Activated CD8-positive, alpha-beta memory T cell treated with anti-CD3 and anti-CD28 coated beads, Interleukin-2, amount 50 U/mL, for 1 hour (primary cell): Measurements from ENCODE around the gene NCOA3.
"Not testable (repeated sequence)": the region's sequence is repeated elsewhere in the genome, so short reads cannot be mapped to it uniquely, and the experiment has no call there.

Experiments used
- DNase-seq: peaks from one replicate; pipeline ENCODE4 v3.0.0-alpha.2; 2020; ENCODE audit errors: extremely low read depth

The NCOA3 gene

DNA sequence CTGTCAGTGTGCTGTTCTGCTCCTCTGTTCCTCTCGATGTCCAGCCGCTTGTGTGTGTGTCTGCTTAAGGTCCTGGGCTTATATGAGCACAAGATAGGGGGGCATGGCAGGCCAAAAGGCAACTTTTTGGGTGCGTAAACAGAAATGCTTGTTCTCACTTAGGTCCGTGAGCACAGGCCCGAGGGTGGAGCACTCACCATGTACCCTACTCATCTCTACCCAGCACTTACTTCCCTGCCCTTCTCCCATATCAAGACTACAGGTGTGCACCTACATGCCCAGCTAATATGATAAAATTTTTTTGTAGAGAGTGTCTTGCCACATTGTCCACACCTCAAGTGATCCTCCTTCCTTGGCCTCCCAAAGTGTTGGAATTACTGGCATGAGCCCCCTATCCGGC, 34.3 kb downstream of the NCOA3 start:
- no peak for DNase-seq

DNA sequence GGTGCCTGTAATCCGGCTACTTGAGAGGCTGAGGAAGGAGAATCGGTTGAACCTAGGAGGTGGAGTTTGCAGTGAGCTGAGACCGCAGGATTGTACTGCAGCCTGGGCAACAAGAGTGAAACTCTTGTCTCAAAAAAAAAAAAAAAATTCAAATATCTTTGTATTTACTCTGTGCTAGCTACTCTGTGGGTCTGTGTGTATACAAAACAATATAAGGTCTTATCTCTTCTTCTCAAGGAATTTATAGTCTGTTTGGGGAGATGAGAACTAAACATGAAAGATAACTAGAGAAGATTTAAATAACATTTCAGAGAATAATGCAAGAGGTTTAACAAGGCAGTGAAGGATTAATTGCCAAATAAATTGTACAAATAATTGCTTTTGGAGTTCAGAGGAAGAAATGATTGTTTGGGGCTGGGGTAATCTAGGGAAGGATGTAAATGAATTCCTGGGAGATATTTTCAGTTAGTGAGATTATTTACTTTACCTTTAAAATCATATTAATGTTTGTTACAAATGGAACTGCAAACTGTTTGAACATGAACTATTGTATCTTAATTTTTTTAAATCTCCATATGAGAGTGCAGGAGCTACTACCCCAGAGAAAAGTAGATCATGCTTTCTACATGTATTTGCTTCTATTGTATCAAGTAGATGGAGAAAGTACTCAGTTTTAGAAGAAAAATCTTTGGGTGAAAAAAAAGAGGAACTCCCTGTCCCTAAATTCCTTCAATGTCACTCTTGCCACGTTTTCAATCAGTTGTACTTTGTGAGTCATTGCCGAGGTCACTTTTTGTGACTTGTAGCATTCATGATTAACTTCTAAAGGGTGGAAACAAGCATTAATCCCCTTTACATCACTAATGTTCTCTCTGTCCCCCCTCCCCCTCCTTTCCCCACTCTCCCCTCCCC, 39.0 kb downstream of the NCOA3 start:
- no peak for DNase-seq

DNA sequence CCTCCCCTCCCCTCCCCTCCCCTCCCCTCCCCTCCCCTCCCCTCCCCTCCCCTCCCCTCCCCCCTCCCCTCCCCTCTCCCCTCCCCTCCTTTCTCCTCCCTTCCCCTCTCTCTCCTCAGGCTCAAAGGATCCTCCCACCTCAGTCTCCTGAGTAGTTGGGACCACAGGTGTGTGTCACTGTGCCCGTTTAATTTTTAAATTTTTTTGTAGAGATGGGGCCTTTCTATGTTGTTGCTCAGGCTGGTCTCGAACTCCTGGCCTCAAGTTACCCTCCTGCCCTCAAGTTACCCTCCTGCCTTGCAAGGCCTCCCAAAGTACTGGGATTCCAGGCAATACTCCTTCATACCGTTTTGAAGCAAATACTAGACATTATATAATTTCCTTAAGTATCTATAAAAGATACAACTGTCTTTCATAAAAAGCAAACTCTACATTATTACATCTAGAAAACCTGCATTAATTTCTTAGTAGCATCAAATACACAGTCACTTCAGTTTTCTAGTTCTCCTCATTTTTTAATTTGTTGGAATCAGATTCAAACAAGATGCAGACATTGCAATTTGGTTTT, 39.8 kb downstream of the NCOA3 start:
- no peak for DNase-seq

DNA sequence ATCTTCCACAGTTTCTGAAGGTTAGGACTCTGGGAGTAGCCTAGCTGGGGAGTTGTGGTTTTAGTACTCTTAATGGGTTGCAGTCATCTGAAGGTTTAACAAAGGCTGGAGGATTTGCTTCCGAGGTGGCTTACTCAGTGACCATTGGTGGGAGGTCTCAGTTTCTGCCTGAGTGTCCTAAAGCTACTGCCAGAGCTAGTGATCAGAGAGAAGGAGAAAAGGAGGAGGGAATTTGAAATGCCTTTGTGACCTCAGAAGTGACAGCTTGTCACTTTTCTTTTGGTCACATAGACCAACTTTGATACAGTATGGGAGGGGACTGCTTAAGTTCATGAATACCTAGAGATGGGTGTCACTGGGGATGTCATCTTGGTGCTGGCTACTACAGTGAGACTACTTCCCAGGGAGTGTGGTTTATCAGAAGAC, 41.3 kb downstream of the NCOA3 start:
- DNase-seq, result no peak

DNA sequence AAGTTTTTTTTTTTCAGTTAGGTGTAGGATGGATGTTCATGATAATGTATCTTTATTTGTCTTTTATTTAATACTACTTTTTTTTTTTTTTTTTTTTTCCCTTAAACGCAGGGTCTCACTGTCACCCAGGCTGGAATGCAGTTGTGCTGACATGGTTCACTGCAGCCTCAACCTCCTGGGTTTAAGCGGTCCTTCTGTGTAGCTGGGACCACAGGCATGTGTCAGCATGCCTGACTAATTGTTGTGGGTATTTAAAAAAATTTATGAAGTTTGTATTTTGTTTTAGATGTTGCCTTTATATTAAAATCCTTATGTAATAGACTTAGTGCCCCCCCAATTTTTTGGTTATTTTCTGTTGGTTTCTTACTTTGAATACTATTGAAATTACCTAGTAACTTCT, 42.6 kb downstream of the NCOA3 start:
- DNase-seq, result no peak

DNA sequence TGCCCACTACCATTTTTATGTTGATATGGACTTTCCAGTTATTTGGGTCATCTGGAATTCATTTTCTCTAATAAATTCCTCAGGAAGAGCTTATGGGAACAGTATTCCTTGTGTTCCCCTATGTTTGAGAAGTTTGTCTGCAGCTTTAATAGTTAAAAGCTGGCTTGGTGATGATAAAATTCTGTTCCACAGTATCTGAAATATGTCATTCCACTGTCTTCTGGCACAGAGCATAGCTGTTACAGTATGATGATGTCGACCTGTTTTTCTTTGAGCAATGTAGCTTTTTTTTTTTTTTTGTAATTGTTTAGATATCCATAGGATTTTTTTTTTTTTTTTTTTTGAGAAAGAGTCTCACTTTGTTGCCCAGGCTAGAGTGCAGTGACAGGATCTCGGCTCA, 43.2 kb downstream of the NCOA3 start:
- DNase-seq, result no peak

DNA sequence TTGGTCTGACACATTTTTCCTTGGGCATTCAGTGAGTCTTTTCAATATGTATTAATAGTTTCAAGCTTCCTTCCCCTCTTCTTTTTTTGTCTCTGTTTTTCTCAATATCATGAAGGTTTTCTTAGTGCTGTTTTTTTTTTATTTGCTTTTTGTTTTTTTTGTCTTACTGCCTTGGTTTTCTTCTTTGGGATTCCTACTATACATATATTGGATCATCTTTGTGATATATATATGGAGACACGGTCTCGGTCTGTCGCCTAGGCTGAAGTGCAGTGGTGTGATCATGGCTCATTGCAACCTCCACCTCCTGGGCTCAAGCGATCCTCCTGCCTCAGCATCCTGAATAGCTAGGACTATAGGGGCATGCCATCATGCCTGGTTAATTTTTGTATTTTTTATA, 43.8 kb downstream of the NCOA3 start:
- no peak for DNase-seq

DNA sequence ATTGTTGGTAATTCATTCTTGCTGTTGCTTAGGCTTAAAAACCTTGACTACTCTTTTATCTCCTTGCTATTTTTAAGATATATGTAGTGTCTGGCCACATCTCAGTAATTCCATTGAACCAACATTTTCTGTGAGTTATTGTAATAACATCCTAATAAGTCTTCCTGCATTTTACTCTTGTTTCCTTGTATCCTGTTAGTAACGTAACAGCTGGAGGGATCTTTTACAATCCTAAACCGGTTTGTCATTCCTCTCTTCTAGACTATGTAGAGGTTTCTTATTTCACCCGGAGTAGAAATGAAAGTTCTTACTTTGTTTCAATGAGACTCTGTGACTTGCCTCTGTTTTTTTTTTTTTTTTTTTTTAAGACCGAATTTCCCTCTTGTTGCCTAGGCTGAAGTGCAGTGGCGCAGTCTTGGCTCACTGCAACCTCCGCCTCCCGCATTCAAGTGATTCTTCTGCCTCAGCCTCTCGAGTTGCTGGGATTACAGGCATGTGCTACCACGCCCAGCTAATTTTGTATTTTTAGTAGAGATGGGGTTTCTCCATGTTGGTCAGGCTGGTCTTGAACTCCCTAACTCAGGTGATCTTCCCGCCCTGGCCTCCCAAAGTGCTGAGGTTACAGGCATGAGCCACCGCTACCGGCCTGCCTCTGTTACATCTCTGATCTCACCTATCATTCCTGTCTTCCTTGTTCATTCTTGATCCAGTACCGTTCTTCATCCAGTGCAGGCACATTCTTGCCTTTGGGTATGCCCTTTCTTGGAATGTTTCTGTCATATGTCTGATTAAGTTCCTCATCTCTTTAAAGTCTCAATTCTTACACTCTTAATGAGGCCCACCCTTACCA, 44.7 kb downstream of the NCOA3 start:
- DNase-seq, result no peak

DNA sequence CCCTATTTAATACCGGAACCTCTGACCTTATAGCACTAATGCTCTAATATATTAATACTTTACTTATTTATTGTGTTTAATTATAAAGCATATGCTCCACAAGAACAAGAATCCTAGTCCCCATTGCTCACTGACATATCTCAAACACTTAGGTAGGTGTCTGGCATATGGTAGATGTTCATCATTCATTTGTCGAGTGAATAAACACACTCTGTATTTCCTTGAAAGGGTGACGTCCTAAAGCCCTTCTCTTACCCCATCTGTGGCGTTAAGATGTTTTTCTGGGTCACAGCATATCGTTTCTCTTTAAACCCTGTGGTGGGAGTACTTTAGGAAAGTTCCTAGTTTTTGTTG, 45.3 kb downstream of the NCOA3 start:
- no peak for DNase-seq

DNA sequence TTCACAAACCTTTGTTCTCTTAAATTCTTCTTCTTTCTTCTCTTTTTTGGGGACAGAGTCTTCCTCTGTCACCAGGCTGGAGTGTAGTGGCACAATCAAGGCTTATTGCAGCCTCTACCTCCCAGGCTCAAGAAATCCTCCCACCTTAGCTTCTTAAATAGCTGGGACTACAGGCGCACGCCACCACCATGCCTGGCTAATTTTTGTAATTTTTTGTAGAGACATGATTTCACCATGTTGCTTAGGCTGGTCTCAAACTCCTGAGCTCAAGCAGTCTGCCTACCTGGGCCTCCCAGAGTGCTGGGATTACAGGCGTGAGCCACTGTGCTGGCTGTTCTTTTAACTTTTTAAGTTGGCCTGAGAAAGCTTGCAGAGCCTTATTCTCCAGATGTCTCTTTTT, 48.0 kb downstream of the NCOA3 start:
- no peak for DNase-seq

DNA sequence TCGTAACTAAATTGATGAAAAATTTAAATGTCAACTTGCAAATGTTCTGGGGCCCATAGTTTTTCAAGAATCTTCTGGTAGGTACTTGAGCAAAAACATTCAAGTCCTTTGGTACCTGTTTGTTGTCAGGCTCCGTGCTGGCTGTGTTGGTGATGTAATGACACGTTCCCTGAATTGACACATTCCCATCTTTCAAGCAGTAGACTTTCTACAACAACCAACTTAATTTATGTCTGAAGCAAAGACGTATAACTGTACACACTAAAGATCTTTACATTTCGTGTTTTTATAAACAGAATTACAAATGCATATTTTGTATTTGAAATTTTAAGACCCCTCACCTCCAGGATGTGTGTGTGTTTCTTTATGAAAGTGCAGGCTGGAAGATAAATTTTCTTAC, 49.5 kb downstream of the NCOA3 start:
- no peak for DNase-seq

DNA sequence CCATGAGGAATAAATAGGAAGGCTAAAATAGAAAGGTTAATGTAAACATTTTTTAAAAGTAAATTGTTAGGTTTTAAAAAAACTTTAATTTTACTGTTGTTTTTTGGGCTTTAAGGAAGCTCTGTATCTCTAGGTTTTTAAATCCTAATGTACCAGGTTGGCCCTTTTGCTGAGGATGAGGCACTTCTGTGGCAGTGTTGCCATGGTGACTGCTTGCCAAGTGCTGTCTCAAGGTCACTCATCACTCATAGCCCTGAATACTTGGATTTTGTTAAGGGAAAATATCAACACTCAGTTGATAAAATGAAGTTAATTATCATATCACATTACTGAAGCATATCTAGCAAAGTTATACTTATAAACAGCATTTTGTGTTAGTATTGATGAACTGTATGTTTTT, 50.2 kb downstream of the NCOA3 start:
- no peak for DNase-seq

DNA sequence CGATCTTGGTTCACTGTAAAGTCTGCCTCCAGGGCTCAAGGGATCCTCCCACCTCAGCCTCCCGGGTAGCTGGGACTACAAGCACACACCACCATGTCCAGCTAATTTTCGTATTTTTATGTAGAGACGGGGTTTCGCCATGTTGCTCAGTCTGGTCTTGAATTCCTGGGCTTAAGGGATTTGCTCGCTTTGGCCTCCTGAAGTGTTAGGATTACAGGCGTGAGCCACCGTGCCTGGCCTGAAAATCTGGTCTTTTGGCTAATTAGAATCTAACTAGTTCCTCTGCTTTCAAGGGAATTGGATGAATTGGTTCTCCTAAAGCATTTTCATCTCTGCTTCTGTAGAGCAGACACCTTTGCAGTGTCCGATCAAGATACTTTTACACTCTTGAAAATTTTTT, 51.3 kb downstream of the NCOA3 start:
- DNase-seq, result no peak

DNA sequence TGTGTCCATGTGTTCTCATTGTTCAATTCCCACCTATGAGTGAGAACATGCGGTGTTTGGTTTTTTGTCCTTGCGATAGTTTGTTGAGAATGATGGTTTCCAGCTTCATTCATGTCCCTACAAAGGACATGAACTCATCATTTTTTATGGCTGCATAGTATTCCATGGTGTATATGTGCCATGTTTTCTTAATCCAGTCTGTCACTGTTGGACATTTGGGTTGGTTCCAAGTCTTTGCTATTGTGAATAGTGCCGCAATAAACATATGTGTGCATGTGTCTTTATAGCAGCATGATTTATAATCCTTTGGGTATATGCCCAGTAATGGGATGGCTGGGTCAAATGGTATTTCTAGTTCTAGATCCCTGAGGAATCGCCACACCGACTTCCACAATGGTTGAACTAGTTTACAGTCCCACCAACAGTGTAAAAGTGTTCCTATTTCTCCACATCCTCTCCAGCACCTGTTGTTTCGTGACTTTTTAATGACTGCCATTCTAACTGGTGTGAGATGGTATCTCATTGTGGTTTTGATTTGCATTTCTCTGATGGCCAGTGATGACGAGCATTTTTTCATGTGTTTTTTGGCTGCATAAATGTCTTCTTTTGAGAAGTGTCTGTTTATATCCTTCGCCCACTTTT, 52.0 kb downstream of the NCOA3 start:
- DNase-seq, result not testable (repeated sequence)

DNA sequence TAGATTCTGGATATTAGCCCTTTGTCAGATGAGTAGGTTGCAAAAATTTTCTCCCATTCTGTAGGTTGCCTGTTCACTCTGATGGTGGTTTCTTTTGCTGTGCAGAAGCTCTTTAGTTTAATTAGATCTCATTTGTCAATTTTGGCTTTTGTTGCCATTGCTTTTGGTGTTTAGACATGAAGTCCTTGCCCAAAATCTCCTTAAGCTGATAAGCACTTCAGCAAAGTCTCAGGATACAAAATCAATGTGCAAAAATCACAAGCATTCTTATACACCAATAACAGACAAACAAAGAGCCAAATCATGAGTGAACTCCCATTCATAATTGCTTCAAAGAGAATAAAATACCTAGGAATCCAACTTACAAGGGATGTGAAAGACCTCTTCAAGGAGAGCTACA, 52.6 kb downstream of the NCOA3 start:
- DNase-seq, result not testable (repeated sequence)

DNA sequence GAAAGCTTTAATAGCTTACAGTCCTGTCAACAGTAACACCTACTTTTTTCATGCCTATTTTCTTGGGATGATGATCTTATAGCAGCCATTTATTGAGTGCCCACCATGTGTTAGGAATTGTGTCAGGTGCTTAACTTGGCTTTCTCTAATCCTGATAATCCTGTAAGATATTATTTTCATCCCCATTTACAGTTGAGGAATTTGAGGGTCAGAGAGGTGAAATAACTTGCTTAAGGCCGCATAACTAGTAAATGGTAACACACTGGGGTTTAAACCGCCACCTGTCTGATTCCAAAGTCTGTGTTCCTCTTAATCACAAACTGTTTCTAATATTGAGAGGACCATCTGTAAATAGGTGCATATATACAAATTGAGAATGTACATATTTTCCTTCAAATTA, 55.5 kb downstream of the NCOA3 start:
- DNase-seq, result no peak

DNA sequence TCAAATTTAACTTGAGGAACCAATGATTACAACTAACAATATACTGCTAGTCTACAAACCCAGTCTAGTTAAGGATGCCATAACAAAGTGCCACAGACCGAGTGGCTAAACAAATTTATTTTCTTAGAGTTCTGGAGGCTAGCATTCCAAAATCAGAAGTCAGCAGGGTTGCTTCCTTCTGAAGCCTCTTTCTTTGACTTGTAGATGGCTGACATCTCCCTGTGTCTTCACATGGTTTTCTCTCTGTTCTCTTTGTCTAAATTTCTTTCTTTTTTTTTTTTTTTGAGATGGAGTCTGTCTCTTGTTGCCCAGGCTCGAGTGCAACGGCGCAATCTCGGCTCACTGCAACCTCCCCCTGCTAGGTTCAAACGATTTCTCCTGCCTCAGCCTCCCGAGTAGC, 56.1 kb downstream of the NCOA3 start:
- no peak for DNase-seq

DNA sequence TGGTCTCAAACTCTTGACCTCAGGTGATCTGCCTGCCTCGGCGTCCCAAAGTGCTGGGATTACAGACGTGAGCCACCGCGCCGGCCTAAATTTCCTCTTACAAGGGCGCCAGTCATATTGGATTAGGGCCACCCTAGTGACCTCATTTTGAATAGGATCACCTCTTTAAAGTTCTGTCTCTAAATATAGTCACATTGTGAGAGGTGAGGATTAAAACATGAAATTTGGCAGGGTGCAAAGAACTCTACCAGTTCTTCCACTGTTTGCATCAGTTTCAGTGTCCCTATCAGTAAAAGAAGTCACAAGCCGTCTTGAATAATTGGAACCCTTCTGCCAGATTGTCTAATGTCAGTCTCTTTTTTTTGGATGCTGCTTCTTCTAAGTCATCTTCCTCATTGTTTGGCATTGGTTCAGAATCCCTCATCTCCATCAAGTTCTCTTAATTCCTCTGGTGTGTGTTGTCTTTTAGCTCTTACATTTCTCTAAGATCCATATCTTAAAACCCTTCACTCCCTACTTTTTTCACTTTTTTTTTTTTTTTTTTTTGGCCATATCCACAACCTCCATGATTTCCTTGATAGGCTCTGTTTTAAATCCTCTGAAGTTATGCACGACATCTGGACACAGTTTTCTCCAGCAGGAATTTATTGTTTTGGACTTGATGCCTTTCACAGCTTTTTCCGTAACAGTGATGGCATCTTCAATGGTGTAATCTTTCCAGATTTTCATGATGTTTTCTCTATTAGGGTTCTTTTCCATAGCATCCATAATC, 56.8 kb downstream of the NCOA3 start:
- DNase-seq, result no peak

DNA sequence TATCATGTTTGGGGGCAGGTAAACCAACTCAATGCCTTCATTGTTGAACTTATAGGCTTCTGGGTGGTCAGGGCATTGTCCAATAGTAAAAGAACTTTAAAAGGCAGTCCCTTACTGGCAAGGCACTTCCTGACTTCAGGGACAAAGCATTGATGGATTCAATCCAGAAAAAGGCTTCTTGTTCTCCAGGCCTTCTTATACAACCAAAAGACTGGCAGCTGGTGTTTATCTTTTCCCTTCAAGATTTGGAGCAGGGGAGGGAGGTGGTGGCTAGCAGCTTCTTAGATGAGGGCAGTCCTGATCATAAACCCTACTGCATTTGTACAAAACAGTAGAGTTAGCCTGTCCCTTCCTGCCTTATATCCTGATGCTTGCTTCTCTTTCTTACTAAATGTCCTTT, 57.5 kb downstream of the NCOA3 start:
- no peak for DNase-seq

DNA sequence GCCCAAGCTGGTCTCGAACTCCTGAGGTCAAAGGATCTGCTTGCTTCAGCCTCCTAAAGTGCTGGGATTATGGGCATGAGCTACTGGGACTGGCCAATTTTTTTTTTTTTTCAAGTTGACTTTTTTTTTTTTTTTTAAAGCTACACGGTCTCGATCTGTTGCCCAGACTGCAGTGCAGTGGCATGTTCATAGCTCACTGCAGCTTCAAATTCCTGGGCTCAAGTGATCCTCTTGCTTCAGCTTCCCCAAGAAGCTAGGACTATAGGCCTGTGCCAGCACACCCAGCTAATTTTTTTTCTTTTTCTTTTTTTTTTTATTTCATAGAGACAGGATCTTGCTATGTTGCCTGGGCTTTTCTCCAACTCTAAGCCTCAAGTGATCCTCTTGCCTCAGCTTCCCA, 59.5 kb downstream of the NCOA3 start:
- DNase-seq, result no peak
